Skeletal muscle cell (primary cell): Measurements from ENCODE around the gene GART.
"Not testable (repeated sequence)": the region's sequence is repeated elsewhere in the genome, so short reads cannot be mapped to it uniquely, and the experiment has no call there.

Source experiments
- DNase-seq: peaks from one replicate; pipeline ENCODE4 v3.0.0-alpha.2; 2010; ENCODE audit warnings: low read depth
- H3K4me3 ChIP-seq: 2 replicates; pipeline ENCODE4 v1.5.1; 2011; ENCODE audit warnings: low read depth, mild to moderate bottlenecking, control low read depth, low read length, moderate library complexity

GART gene

GRCh38 chr21:33541756-33542639, at the start of gene GART:
Gene GART, minus strand, starts transcription at chr21:33542117. Its CDS starts 2,802 bp downstream, at chr21:33539315.
- peak; percentile 28 for DNase-seq
- H3K4me3 ChIP-seq, result peak within 1 kb of the TSS; percentile 91

- H3K4me3 ChIP-seq, result peak within 1 kb of the TSS; percentile 84
- DNase-seq, result peak; percentile 25
Observed at GRCh38 chr21:33588485-33589335, 46.8 kb upstream of the GART start, which contains the start of gene DONSON. Gene DONSON, minus strand, starts transcription at chr21:33588684. Its CDS starts 43 bp downstream, at chr21:33588641.

- H3K4me3 ChIP-seq, result peak overlapping the region; percentile 84
- DNase-seq, result no peak
Observed at GRCh38 chr21:33587792-33588484, 46.0 kb upstream of the GART start.

GRCh38 chr21:33586927-33587326, 45.0 kb upstream of the GART start:
- DNase-seq, result no peak
- peak overlapping the region; percentile 84 for H3K4me3 ChIP-seq

GRCh38 chr21:33584455-33584854, 42.5 kb upstream of the GART start:
- DNase-seq, result no peak
- H3K4me3 ChIP-seq, result no peak overlapping the region

GRCh38 chr21:33578959-33579542, 37.1 kb upstream of the GART start:
- no peak overlapping the region for H3K4me3 ChIP-seq
- no peak for DNase-seq

- DNase-seq, result peak; percentile 3
- no peak overlapping the region for H3K4me3 ChIP-seq
Observed at GRCh38 chr21:33578214-33578613, 36.3 kb upstream of the GART start.

- not testable (repeated sequence) for H3K4me3 ChIP-seq, DNase-seq
Observed at GRCh38 chr21:33576741-33577141, 34.8 kb upstream of the GART start.

- H3K4me3 ChIP-seq, result no peak overlapping the region
- no peak for DNase-seq
Observed at GRCh38 chr21:33572350-33572749, 30.4 kb upstream of the GART start.

- DNase-seq, result no peak
- H3K4me3 ChIP-seq, result no peak overlapping the region
Observed at GRCh38 chr21:33569991-33570390, 28.1 kb upstream of the GART start.

GRCh38 chr21:33568448-33568847, 26.5 kb upstream of the GART start:
- no peak for DNase-seq
- H3K4me3 ChIP-seq, result no peak overlapping the region

- no peak for DNase-seq
- H3K4me3 ChIP-seq, result no peak overlapping the region
Observed at GRCh38 chr21:33567914-33568313, 26.0 kb upstream of the GART start.

- H3K4me3 ChIP-seq, result no peak overlapping the region
- DNase-seq, result no peak
Observed at GRCh38 chr21:33566514-33566913, 24.6 kb upstream of the GART start.

- no peak for DNase-seq
Observed at GRCh38 chr21:33562389-33562788, 20.5 kb upstream of the GART start.

GRCh38 chr21:33561373-33561772, 19.5 kb upstream of the GART start:
- DNase-seq, result no peak
- H3K4me3 ChIP-seq, result no peak overlapping the region

More at GRCh38 chr21:33562389-33562788, 20.5 kb upstream of the GART start:
- H3K4me3 ChIP-seq, result no peak overlapping the region

- no peak for DNase-seq
- H3K4me3 ChIP-seq, result no peak overlapping the region
Observed at GRCh38 chr21:33560965-33561364, 19.0 kb upstream of the GART start.

GRCh38 chr21:33559813-33560212, 17.9 kb upstream of the GART start:
- no peak for DNase-seq

GRCh38 chr21:33558777-33559421, 17.0 kb upstream of the GART start:
- no peak for DNase-seq

More at GRCh38 chr21:33559813-33560212, 17.9 kb upstream of the GART start:
- no peak overlapping the region for H3K4me3 ChIP-seq

GRCh38 chr21:33557447-33557846, 15.5 kb upstream of the GART start:
- no peak overlapping the region for H3K4me3 ChIP-seq
- DNase-seq, result no peak

More at GRCh38 chr21:33558777-33559421, 17.0 kb upstream of the GART start:
- H3K4me3 ChIP-seq, result no peak overlapping the region
